Naive thymus-derived CD8-positive, alpha-beta T cell (primary cell): ENCODE measurements around the gene TTC28. TPM values are rescaled to one million over a fixed set of nuclear protein-coding genes. Genes with fewer than 3 reads are reported as not detected.
"Not testable (repeated sequence)": the region's sequence is repeated elsewhere in the genome, so short reads cannot be mapped to it uniquely, and the experiment has no call there.

Experiments used
- ATAC-seq, 2 donors: fragments of 150-1000 bp; cut with Tn5 transposase in 1 of 2; sonication (Bioruptor Pico), chemical (Tn5 transposase) in 1 of 2; 1 replicate in 1 of 2; 2 replicates in 1 of 2; pipeline ENCODE4 v1.10.0; 2021; ENCODE audit warnings: mild to moderate bottlenecking in 2 of 2, moderate library complexity in 2 of 2
- POLR2A ChIA-PET: fragments of 350-600 bp; sonication (Branson Sonifier 250); formaldehyde crosslinking; loops from one replicate; lab custom pipeline; 2021; ENCODE audit warnings: antibody characterized with exemption; lab: Charles Lee
- DNase-seq, 10 donors: peaks; one replicate each; pipeline versions ENCODE4 v3.0.0 to v3.0.0-alpha.2; 2020 to 2022
- H3K27ac Mint-ChIP-seq, 10 donors: one replicate each; pipeline ENCODE4 v1.8.0; 2020 to 2022; ENCODE audit warnings: mild to moderate bottlenecking in 10 of 10, mixed read lengths in 10 of 10, moderate library complexity in 4 of 10, inconsistent platforms in 1 of 10
- H3K27me3 Mint-ChIP-seq, 5 donors: one replicate each; pipeline ENCODE4 v1.8.0; 2021 to 2022; ENCODE audit warnings: mixed read lengths in 5 of 5
- H3K36me3 Mint-ChIP-seq, 3 donors: one replicate each; pipeline ENCODE4 v1.8.0; 2020 to 2022; ENCODE audit warnings: mixed read lengths in 3 of 3, mild to moderate bottlenecking in 2 of 3, inconsistent platforms in 1 of 3
- H3K4me1 Mint-ChIP-seq, 4 donors: one replicate each; pipeline ENCODE4 v1.8.0; 2021 to 2022; ENCODE audit warnings: mixed read lengths in 4 of 4
- H3K4me3 Mint-ChIP-seq, 10 donors: one replicate each; pipeline ENCODE4 v1.8.0; 2020 to 2022; ENCODE audit warnings: mild to moderate bottlenecking in 10 of 10, mixed read lengths in 10 of 10, moderate library complexity in 6 of 10, inconsistent platforms in 1 of 10
- H3K9me3 Mint-ChIP-seq, 9 donors: one replicate each; pipeline ENCODE4 v1.8.0; 2020 to 2022; ENCODE audit warnings: mixed read lengths in 9 of 9, mild to moderate bottlenecking in 3 of 9, inconsistent platforms in 1 of 9, moderate library complexity in 1 of 9
- polyA plus RNA-seq, 3 donors: library from polyadenylated mRNA; unstranded; fragments of 300-500 nt; fragmentation: Illumina TruSeq; gene quantifications; one replicate each; pipeline ENCODE4 v1.2.3, GENCODE V29; 2021
- total RNA-seq, 8 experiments: library from RNA in 2 of 8; stranded (reverse) in 2 of 8; gene quantifications; one replicate each; pipeline ENCODE4 v1.2.3 and lab custom pipeline; 2021 to 2026

TTC28 gene
- total and polyA plus RNA-seq, 5 experiments from 2014 or later: 0.44 to 6.4 (median 1.3) TPM

- H3K27me3 Mint-ChIP-seq: peaks cover 18 to 42% (median 24%) of the 10 kb centered on the region in 5 donors
Measured at GRCh38 chr22:28488825-28489224, 190.8 kb downstream of the TTC28 start.

GRCh38 chr22:28484662-28485061, 195.0 kb downstream of the TTC28 start:
- Mint-ChIP-seq H3K4me1 (no peaks in the 10 kb centered on the region), H3K9me3 (no peaks in the 10 kb centered on the region), H3K27me3 (peaks cover 15 to 40% (median 22%) of the 10 kb centered on the region in 5 donors), H3K27ac (no peak overlapping the region), H3K4me3 (no peak overlapping the region), H3K36me3 (no peaks in the 10 kb centered on the region)
- DNase-seq (no peak), ATAC-seq (no peak)
- POLR2A ChIA-PET: no interaction called here

More at GRCh38 chr22:28488825-28489224, 190.8 kb downstream of the TTC28 start:
- no peak overlapping the region for H3K27ac Mint-ChIP-seq
- POLR2A ChIA-PET: no interaction called here
- no peaks in the 10 kb centered on the region for H3K4me1 Mint-ChIP-seq
- DNase-seq: no peak
- H3K36me3 Mint-ChIP-seq: no peaks in the 10 kb centered on the region
- no peak overlapping the region for H3K4me3 Mint-ChIP-seq
- H3K9me3 Mint-ChIP-seq: peaks cover 0 to 2% (median 0%) of the 10 kb centered on the region in 9 donors
- ATAC-seq: no peak

DNA sequence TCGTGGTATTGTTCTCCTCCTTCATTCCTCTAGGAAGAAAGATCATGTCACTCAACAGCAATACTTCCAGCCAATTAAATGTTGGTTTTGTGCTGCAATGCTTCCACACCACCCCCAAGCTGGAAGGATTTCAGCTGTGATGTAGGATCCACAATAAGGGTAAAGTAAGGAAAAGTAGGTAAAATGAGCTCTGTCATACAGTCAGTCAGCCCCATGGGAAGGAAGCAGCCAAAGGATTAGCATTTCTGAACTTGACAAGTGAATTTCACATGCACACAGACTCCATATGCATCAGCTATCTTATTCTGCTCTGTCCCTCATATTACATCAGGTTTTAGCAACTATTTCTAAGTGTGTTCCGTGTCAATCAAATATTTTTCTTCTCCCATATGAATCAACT, 197.9 kb downstream of the TTC28 start:
- peaks cover 13 to 20% (median 15%) of the 10 kb centered on the region in 5 donors for H3K27me3 Mint-ChIP-seq
- no peak for DNase-seq
- no peaks in the 10 kb centered on the region for H3K9me3 Mint-ChIP-seq
- no peak overlapping the region for H3K4me3 Mint-ChIP-seq
- H3K4me1 Mint-ChIP-seq: no peaks in the 10 kb centered on the region
- POLR2A ChIA-PET: interaction anchor here (0.6 kb wide), 1 partner anchor 39 kb away, joined by 3 read pairs; no protein-coding TSS in a partner anchor
- no peak overlapping the region for H3K27ac Mint-ChIP-seq
- peaks cover 0 to 2% (median 0%) of the 10 kb centered on the region in 3 donors for H3K36me3 Mint-ChIP-seq
- no peak for ATAC-seq

DNA sequence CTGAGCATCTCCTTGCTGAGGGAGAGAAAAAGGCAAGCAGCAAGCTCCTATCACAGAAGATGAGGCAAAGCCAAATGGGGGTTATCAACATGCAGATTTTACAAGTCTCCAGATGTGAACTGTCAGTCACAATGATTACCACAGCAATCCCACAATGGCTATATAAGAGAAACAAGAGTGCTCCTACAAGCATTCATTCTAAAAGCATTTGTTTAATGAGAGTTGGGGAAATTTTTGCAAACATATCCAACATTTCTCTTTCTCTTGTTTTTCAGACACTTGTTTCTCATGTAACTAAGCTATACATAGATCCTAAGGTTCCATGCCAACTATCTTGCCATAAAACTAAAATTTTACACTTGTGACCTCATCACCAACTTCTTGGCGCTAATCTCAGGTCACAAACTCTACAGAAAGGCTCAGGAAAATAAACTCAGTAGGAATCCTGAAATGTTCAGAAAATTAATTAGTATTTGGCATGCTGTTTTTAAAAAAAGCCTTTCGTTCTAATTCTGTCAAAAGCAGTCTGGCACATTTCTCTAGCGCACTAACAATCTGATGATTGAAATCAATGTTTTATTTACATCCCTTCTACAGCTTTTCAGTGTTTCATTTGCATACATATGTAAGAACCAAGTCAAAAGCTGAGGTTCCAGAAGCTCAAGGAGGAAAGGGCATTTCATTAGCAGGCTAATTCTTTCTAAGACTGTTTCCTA, 199.5 kb downstream of the TTC28 start:
- Mint-ChIP-seq H3K27me3 (peaks cover 13 to 21% (median 13%) of the 10 kb centered on the region in 5 donors), H3K9me3 (no peaks in the 10 kb centered on the region), H3K27ac (no peak overlapping the region), H3K36me3 (peaks cover 0 to 2% (median 0%) of the 10 kb centered on the region in 3 donors), H3K4me3 (no peak overlapping the region), H3K4me1 (no peaks in the 10 kb centered on the region)
- DNase-seq: no peak
- POLR2A ChIA-PET: no interaction called here
- ATAC-seq: no peak

DNA sequence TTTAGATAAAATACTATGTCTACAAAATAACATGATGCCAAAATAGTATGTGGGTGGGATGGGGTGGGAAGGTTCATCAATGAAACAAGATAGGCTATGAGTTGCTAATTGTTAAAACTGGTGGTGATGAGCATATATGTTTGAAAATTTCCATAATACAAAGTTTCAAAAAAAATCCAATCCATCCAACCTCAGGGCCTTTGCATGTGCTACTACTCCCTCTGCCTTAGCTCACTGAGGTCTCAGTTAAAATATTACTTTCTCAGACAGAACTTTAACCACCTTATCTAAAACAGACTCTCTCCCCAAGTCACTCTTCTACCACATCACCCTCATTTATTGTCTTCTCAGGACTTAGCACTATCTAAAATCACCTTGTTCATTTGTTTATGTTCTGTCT, 201.1 kb downstream of the TTC28 start:
- DNase-seq: no peak
- Mint-ChIP-seq H3K27me3 (peaks cover 9 to 26% (median 15%) of the 10 kb centered on the region in 5 donors), H3K27ac (no peak overlapping the region), H3K4me3 (no peak overlapping the region), H3K36me3 (peaks cover 0 to 2% (median 0%) of the 10 kb centered on the region in 3 donors), H3K4me1 (no peaks in the 10 kb centered on the region), H3K9me3 (no peaks in the 10 kb centered on the region)
- ATAC-seq: no peak
- POLR2A ChIA-PET: no interaction called here

GRCh38 chr22:28477556-28477955, 202.1 kb downstream of the TTC28 start:
- ATAC-seq: no peak
- Mint-ChIP-seq H3K27me3 (peaks cover 7 to 22% (median 14%) of the 10 kb centered on the region in 5 donors), H3K4me1 (no peaks in the 10 kb centered on the region), H3K4me3 (no peak overlapping the region), H3K27ac (no peak overlapping the region), H3K36me3 (peaks cover 0 to 2% (median 0%) of the 10 kb centered on the region in 3 donors), H3K9me3 (no peaks in the 10 kb centered on the region)
- DNase-seq: no peak
- POLR2A ChIA-PET: no interaction called here

GRCh38 chr22:28474330-28474729, 205.3 kb downstream of the TTC28 start:
- POLR2A ChIA-PET: no interaction called here
- ATAC-seq (no peak), DNase-seq (no peak)
- H3K27ac Mint-ChIP-seq: peak overlapping the region in 1 of 10 donors; percentile 43
- no peak overlapping the region for H3K4me3 Mint-ChIP-seq
- no peaks in the 10 kb centered on the region for H3K4me1 Mint-ChIP-seq
- H3K27me3 Mint-ChIP-seq: peaks cover 7 to 26% (median 17%) of the 10 kb centered on the region in 5 donors
- no peaks in the 10 kb centered on the region for H3K9me3 Mint-ChIP-seq
- peaks cover 0 to 2% (median 0%) of the 10 kb centered on the region in 3 donors for H3K36me3 Mint-ChIP-seq

DNA sequence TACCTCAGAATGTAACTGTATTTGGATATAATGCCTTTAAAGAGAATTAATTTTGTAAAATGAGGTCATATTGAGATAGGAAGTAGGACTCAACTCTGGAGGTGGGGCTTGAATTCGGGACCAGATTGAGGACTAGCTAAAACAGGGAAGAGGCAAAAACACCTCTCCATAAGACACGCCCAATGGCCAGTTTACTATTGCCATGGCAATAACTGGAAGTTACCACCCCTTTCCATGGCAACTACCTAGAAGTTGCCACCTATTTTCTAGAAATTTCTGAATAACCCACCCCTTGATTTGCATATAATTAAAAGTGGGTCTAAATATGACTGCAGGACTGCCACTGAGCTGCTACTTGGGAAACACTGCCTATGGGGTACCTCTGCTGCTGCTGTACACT, 206.4 kb downstream of the TTC28 start:
- no peak for DNase-seq

DNA sequence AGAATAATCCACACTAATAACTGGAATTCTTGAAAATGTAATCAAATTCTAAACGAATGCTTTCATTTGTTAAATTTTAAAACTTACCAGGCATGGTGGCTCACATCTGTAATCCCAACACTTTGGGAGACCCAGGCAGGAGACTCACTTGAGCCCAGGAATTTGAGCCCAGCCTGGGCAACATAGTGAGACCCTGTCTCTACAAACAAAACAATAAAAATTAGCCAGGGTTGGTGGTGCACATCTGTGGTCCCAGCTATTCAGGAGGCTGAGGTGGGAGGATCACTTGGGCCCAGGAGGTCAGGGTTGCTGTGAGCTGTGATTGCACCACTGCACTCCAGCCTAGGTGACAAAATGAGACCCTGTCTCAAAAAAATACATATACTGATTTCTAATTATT, 212.6 kb downstream of the TTC28 start:
- H3K4me3 Mint-ChIP-seq, ATAC-seq, POLR2A ChIA-PET, H3K4me1 Mint-ChIP-seq, H3K27ac Mint-ChIP-seq, DNase-seq, H3K9me3 Mint-ChIP-seq, H3K36me3 Mint-ChIP-seq: not testable (repeated sequence)
- peaks cover 0 to 15% (median 10%) of the 10 kb centered on the region in 5 donors for H3K27me3 Mint-ChIP-seq

More for the DNA sequence above, 206.4 kb downstream of the TTC28 start:
- ATAC-seq: no peak
- no peak overlapping the region for H3K27ac Mint-ChIP-seq
- no peaks in the 10 kb centered on the region for H3K4me1 Mint-ChIP-seq
- POLR2A ChIA-PET: no interaction called here
- H3K36me3 Mint-ChIP-seq: peaks cover 0 to 2% (median 0%) of the 10 kb centered on the region in 3 donors
- no peak overlapping the region for H3K4me3 Mint-ChIP-seq
- H3K27me3 Mint-ChIP-seq: peaks cover 10 to 23% (median 18%) of the 10 kb centered on the region in 5 donors
- no peaks in the 10 kb centered on the region for H3K9me3 Mint-ChIP-seq

- Mint-ChIP-seq H3K4me1 (no peaks in the 10 kb centered on the region), H3K27me3 (peaks cover 0 to 15% (median 8%) of the 10 kb centered on the region in 5 donors), H3K9me3 (peaks cover 0 to 3% (median 0%) of the 10 kb centered on the region in 9 donors), H3K36me3 (no peaks in the 10 kb centered on the region), H3K4me3 (no peak overlapping the region), H3K27ac (no peak overlapping the region)
- no peak for ATAC-seq
- POLR2A ChIA-PET: no interaction called here
- DNase-seq: no peak
Measured at GRCh38 chr22:28466399-28466798, 213.2 kb downstream of the TTC28 start.

DNA sequence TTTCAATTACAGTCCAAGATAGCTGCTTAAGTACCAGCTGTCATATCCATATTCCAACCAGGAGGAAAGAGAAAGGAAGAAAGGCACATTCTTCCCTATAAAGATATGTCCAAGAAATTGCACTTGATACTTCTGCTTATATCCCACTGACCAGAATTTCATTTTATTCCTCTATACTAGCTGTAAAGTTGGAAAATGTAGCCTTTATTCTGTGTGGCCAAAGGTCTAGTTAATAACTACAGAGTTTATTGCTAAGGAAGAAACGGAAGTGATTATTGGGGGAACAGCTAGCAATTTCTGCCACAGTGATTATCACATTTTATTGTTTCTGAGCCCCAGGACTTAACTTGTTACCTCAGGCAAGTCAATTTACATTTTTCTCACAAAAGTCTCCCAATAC, 213.8 kb downstream of the TTC28 start:
- DNase-seq: no peak
- POLR2A ChIA-PET: no interaction called here
- peaks cover 0 to 12% (median 7%) of the 10 kb centered on the region in 5 donors for H3K27me3 Mint-ChIP-seq
- H3K36me3 Mint-ChIP-seq: no peaks in the 10 kb centered on the region
- H3K4me1 Mint-ChIP-seq: no peaks in the 10 kb centered on the region
- H3K4me3 Mint-ChIP-seq: no peak overlapping the region
- H3K27ac Mint-ChIP-seq: no peak overlapping the region
- ATAC-seq: no peak
- peaks cover 0 to 3% (median 0%) of the 10 kb centered on the region in 9 donors for H3K9me3 Mint-ChIP-seq

GRCh38 chr22:28464127-28464526, 215.5 kb downstream of the TTC28 start:
- H3K36me3 Mint-ChIP-seq: no peaks in the 10 kb centered on the region
- H3K9me3 Mint-ChIP-seq: peaks cover 0 to 3% (median 0%) of the 10 kb centered on the region in 9 donors
- POLR2A ChIA-PET: no interaction called here
- ATAC-seq (no peak), DNase-seq (no peak)
- no peaks in the 10 kb centered on the region for H3K4me1 Mint-ChIP-seq
- no peak overlapping the region for H3K4me3 Mint-ChIP-seq
- no peak overlapping the region for H3K27ac Mint-ChIP-seq
- peaks cover 0 to 8% (median 2%) of the 10 kb centered on the region in 5 donors for H3K27me3 Mint-ChIP-seq

DNA sequence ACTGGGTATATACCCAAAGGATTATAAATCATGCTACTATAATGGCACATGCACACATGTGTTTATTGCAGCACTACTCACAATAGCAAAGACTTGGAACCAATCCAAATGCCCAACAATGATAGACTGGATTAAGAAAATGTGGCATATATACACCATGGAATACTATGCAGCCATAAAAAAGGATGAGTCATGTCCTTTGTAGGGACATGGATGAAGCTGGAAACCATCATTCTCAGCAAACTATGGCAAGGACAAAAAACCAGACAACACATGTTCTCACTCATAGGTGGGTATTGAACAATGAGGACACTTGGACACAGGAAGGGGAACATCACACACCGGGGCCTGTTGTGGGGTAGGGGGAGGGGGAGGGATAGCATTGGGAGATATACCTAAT, 216.2 kb downstream of the TTC28 start:
- ATAC-seq, H3K27me3 Mint-ChIP-seq, H3K9me3 Mint-ChIP-seq, DNase-seq, H3K36me3 Mint-ChIP-seq, H3K27ac Mint-ChIP-seq, POLR2A ChIA-PET, H3K4me3 Mint-ChIP-seq, H3K4me1 Mint-ChIP-seq: not testable (repeated sequence)
